ENCODE measurements around the gene TEKT5.

The TEKT5 gene

DNA sequence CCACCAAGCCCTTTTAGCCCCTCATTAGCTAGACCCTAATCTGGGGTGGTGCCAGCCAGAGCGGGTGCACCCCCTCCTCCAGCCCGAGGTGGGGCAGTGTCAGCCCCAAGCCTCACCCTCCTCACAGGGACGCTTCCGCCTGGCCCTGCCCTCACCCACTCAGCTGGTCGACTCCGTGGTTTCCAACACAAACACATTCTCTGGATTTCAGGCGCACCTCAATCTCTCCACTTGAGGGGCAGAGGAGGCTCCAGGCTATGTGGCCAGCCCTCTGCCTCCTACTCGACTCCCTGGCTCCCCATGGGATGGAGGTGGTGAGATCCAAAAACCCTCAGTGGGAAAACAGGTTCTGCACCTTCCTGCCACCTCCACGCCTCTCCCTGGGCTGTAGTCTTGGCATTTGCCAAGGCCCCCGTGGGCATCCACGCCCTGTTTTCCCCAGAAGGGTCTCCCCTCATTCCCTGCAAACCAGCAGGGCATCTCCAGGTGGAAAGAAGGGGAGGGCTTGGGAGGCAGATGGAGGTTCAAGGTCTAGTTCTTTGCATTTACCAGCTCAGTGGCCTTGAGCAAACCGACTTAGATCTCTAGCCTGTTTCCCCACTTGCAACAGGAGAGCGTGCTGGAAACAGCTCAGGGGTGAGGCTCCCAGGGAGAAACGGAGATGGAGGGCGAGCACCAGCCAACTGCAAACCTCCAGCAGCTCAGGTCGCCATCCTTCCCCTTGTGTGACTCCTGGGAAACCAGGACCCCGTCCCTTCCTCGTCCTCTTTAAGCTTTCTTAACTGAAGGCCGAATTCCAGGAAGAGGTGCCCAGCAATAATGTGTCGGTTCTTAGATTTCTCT is 116.0 kb downstream of the TEKT5 start:
- DNase-seq (ENCODE audit: low spot score), result no peak
